GM18508 (cell line): Measurements from ENCODE around the gene PCDH9.

ENCODE experiments used
- ATAC-seq: cut with Tn5 transposase; IDR thresholded peaks from one replicate; pipeline ENCODE4 v1.9.1; 2021; ENCODE audit warnings: moderate number of reproducible peaks; ENCODE audit not compliant: insufficient read depth, unreplicated experiment

The PCDH9 gene

GRCh38 chr13:66520511-66521355 is 709.4 kb downstream of the PCDH9 start:
- ATAC-seq: no peak

- no peak for ATAC-seq
Observed at GRCh38 chr13:66519259-66519658, 710.9 kb downstream of the PCDH9 start.

GRCh38 chr13:66518068-66518467 is 712.1 kb downstream of the PCDH9 start:
- no peak for ATAC-seq

- no peak for ATAC-seq
Observed at GRCh38 chr13:66513728-66514127, 716.4 kb downstream of the PCDH9 start.

GRCh38 chr13:66509175-66509574 is 721.0 kb downstream of the PCDH9 start:
- no peak for ATAC-seq

GRCh38 chr13:66508153-66508909 is 721.8 kb downstream of the PCDH9 start:
- no peak for ATAC-seq

- ATAC-seq: peak; percentile 86
Observed at GRCh38 chr13:66506979-66507378, 723.2 kb downstream of the PCDH9 start.

- ATAC-seq: no peak
Observed at GRCh38 chr13:66506051-66506777, 723.9 kb downstream of the PCDH9 start.

GRCh38 chr13:66503890-66504289 is 726.2 kb downstream of the PCDH9 start:
- ATAC-seq: no peak

- no peak for ATAC-seq
Observed at GRCh38 chr13:66501181-66501580, 729.0 kb downstream of the PCDH9 start.

GRCh38 chr13:66492479-66492878 is 737.7 kb downstream of the PCDH9 start:
- ATAC-seq: peak; percentile 83

GRCh38 chr13:66491251-66491650 is 738.9 kb downstream of the PCDH9 start:
- ATAC-seq: no peak

- no peak for ATAC-seq
Observed at GRCh38 chr13:66489586-66489985, 740.5 kb downstream of the PCDH9 start.

GRCh38 chr13:66489172-66489571 is 741.0 kb downstream of the PCDH9 start:
- no peak for ATAC-seq

GRCh38 chr13:66483712-66484111 is 746.4 kb downstream of the PCDH9 start:
- ATAC-seq: no peak

GRCh38 chr13:66482836-66483235 is 747.3 kb downstream of the PCDH9 start:
- ATAC-seq: no peak

- no peak for ATAC-seq
Observed at GRCh38 chr13:66477816-66478215, 752.3 kb downstream of the PCDH9 start.

GRCh38 chr13:66475061-66475460 is 755.1 kb downstream of the PCDH9 start:
- ATAC-seq: no peak

- no peak for ATAC-seq
Observed at GRCh38 chr13:66469745-66470144, 760.4 kb downstream of the PCDH9 start.

- no peak for ATAC-seq
Observed at GRCh38 chr13:66468656-66469055, 761.5 kb downstream of the PCDH9 start.

- no peak for ATAC-seq
Observed at GRCh38 chr13:66462187-66462586, 767.9 kb downstream of the PCDH9 start.
